CD4-positive, alpha-beta memory T cell (primary cell): Measurements from ENCODE around the gene FAM3C. TPM values are rescaled to one million over a fixed set of nuclear protein-coding genes. Genes with fewer than 3 reads are reported as not detected.
"Not testable (repeated sequence)": the region's sequence is repeated elsewhere in the genome, so short reads cannot be mapped to it uniquely, and the experiment has no call there.

Source experiments
- CTCF ChIA-PET: fragments of 350-600 bp; sonication (Branson Sonifier 250); formaldehyde crosslinking; loops from one replicate; lab custom pipeline; 2021; ENCODE audit warnings: inconsistent platforms; ENCODE audit not compliant: partially characterized antibody; lab: Charles Lee
- POLR2A ChIA-PET: fragments of 350-600 bp; sonication (Branson Sonifier 250); formaldehyde crosslinking; loops from one replicate; lab custom pipeline; 2021; ENCODE audit not compliant: partially characterized antibody; lab: Charles Lee
- DNase-seq, 5 donors: peaks; one replicate each; pipeline versions ENCODE4 v3.0.0 to v3.0.0-alpha.2; 2020 to 2022; ENCODE audit warnings: mixed read lengths in 1 of 5
- H3K27ac ChIP-seq: one replicate; pipeline ENCODE4 v1.7.0; 2013; ENCODE audit warnings: low read depth, low read length
- H3K27me3 ChIP-seq: 2 replicates; pipeline ENCODE4 v1.7.0; 2013; ENCODE audit warnings: mild to moderate bottlenecking, low read length, moderate library complexity; ENCODE audit not compliant: insufficient read depth
- H3K36me3 ChIP-seq: 2 replicates; pipeline ENCODE4 v1.7.0; 2013; ENCODE audit warnings: mild to moderate bottlenecking, low read length, moderate library complexity; ENCODE audit not compliant: insufficient read depth
- H3K4me1 ChIP-seq: 2 replicates; pipeline ENCODE4 v1.7.0; 2013; ENCODE audit warnings: mild to moderate bottlenecking, low read length, moderate library complexity; ENCODE audit not compliant: insufficient read depth
- H3K4me3 ChIP-seq, 2 donors: one replicate each; pipeline ENCODE4 v1.7.0; 2013; ENCODE audit warnings: low read length in 2 of 2, mild to moderate bottlenecking in 1 of 2
- H3K9me3 ChIP-seq, 2 donors: one replicate each; pipeline ENCODE4 v1.7.0; 2013; ENCODE audit warnings: low read length in 2 of 2, control low read depth in 1 of 2; ENCODE audit not compliant: control insufficient read depth in 1 of 2
- H3K27ac Mint-ChIP-seq, 7 donors: one replicate each; pipeline ENCODE4 v1.8.0; 2020 to 2021; ENCODE audit warnings: mixed read lengths in 7 of 7, mild to moderate bottlenecking in 6 of 7, inconsistent platforms in 3 of 7, moderate library complexity in 3 of 7
- H3K27me3 Mint-ChIP-seq, 2 donors: one replicate each; pipeline ENCODE4 v1.8.0; 2020 to 2021; ENCODE audit warnings: mixed read lengths in 2 of 2
- H3K36me3 Mint-ChIP-seq, 2 donors: one replicate each; pipeline ENCODE4 v1.8.0; 2020 to 2021; ENCODE audit warnings: mixed read lengths in 2 of 2, inconsistent platforms in 1 of 2, mild to moderate bottlenecking in 1 of 2
- H3K4me1 Mint-ChIP-seq, 4 donors: one replicate each; pipeline ENCODE4 v1.8.0; 2020 to 2021; ENCODE audit warnings: mixed read lengths in 4 of 4, mild to moderate bottlenecking in 1 of 4
- H3K4me3 Mint-ChIP-seq, 8 donors: one replicate each; pipeline ENCODE4 v1.8.0; 2020 to 2021; ENCODE audit warnings: mixed read lengths in 8 of 8, mild to moderate bottlenecking in 7 of 8, moderate library complexity in 6 of 8, inconsistent platforms in 3 of 8
- H3K9me3 Mint-ChIP-seq, 8 donors: one replicate each; pipeline ENCODE4 v1.8.0; 2020 to 2021; ENCODE audit warnings: mixed read lengths in 8 of 8, mild to moderate bottlenecking in 5 of 8, inconsistent platforms in 3 of 8, moderate library complexity in 1 of 8
- intact Hi-C: fragments of 100-400 bp; cut with micrococcal nuclease; formaldehyde crosslinking; loops from one replicate; pipeline ENCODE4 v1.15.1; 2023
- polyA plus RNA-seq, 2 donors: library from polyadenylated mRNA; unstranded; fragments of 300-500 nt; fragmentation: Illumina TruSeq; gene quantifications; one replicate each; pipeline ENCODE4 v1.2.3, GENCODE V29; 2021
- total RNA-seq, 2 experiments: library from RNA; stranded (reverse); gene quantifications; one replicate each; pipeline ENCODE4 v1.2.3, GENCODE V29; 2021

Gene FAM3C
- total RNA-seq (10 to 100 TPM; 19.9 to 20.9 TPM), polyA plus RNA-seq (10 to 100 TPM in 1 of 2 donors, 1 to 10 TPM in 1; 8.8 to 15.5 TPM)

DNA sequence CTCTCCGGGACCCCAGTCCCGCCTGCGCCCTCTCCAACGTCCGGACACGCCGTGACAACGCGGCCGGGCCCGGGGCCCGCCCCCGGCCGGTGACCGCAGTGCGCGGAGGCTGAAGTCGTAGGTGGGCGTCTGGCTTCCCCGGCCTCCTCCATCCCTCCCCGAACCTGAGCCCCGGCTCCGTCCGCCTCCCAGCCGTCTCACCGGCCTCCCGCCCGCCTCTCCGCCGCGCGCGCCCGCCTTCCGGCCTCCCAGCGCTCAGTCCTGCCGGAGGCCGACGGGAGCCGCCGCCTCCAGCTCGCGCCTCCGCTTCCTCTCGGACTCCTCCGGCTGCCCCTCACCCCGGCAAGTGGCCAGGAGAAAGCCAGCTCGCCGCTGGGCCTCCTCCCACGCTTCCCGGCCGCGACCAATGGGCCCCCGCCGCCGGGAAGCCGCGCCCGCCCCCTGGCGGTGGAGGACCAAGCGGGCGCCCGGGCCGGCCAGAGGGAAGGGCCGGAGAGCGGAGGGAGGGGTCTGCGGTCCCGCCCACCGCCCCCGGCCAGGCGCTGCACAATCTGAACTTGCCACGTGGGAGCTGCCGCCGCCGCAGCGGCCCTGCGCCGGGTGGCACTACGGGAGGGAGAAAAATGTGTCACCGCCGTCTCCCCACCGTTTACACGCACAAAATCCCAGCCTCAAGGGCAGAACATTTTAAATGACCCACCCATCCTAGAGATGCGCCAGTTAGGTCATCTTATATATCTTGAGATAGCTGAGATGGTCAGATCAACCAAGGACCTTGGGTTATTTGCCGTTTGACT lies at the start of gene FAM3C:
Gene FAM3C, minus strand, starts transcription at position 348 of the 797 bp plus-strand sequence. CDS start 13,339 bp downstream, outside the sequence.
- H3K27me3 Mint-ChIP-seq = no peaks in the 10 kb centered on the region
- H3K4me3 Mint-ChIP-seq = peak within 1 kb of the TSS; percentile 87 to 92 (median 88)
- H3K4me1 Mint-ChIP-seq = peaks cover 12 to 38% (median 20%) of the 10 kb centered on the region in 4 donors
- Histone ChIP-seq H3K36me3 (no peaks in the 10 kb centered on the region), H3K27me3 (no peaks in the 10 kb centered on the region), H3K4me1 (peaks cover 13% of the 10 kb centered on the region), H3K27ac (peak within 1 kb of the TSS; percentile 62), H3K9me3 (no peaks in the 10 kb centered on the region), H3K4me3 (peak within 1 kb of the TSS in 1 of 2 donors; percentile 60)
- DNase-seq = peak; percentile 69 to 83 (median 72)
- ChIA-PET CTCF (interaction anchor here (0.6 to 6.5 kb wide), 35 partner anchors 10 to 151 kb away, joined by 3 to 78 read pairs (median 5); no protein-coding TSS in a partner anchor), POLR2A (interaction anchor here (0.5 to 2.8 kb wide), 10 partner anchors 9 to 446 kb away, joined by 3 to 25 read pairs (median 3); partner anchors contain the start of gene ING3)
- peak within 1 kb of the TSS; percentile 61 to 90 (median 88) for H3K27ac Mint-ChIP-seq
- peaks cover 0 to 2% (median 0%) of the 10 kb centered on the region in 8 donors for H3K9me3 Mint-ChIP-seq
- H3K36me3 Mint-ChIP-seq = peaks cover 3 to 4% of the 10 kb centered on the region in 2 donors
- intact Hi-C loops = loop anchor here (1.0 to 10.0 kb wide), 3 partner anchors 29 to 411 kb away; partner anchors contain the start of gene CPED1

GRCh38 chr7:121442845-121443244 lies 46.7 kb upstream of the FAM3C start:
- no peaks in the 10 kb centered on the region for H3K27me3 Mint-ChIP-seq
- peak overlapping the region in 6 of 7 donors; percentile 45 to 89 (median 84) for H3K27ac Mint-ChIP-seq
- H3K4me1 Mint-ChIP-seq = peaks cover 24 to 45% (median 36%) of the 10 kb centered on the region in 4 donors
- POLR2A ChIA-PET = interaction anchor here (2.9 kb wide), 1 partner anchor 47 kb away, joined by 20 read pairs; the partner anchor contains the start of gene FAM3C
- peak; percentile 29 to 73 (median 59) for DNase-seq
- Histone ChIP-seq H3K36me3 (no peaks in the 10 kb centered on the region), H3K27me3 (no peaks in the 10 kb centered on the region), H3K27ac (peak overlapping the region; percentile 3), H3K4me1 (peaks cover 20% of the 10 kb centered on the region), H3K9me3 (no peaks in the 10 kb centered on the region), H3K4me3 (no peak overlapping the region)
- peaks cover 0 to 1% of the 10 kb centered on the region in 2 donors for H3K36me3 Mint-ChIP-seq
- peaks cover 0 to 13% (median 3%) of the 10 kb centered on the region in 8 donors for H3K9me3 Mint-ChIP-seq
- intact Hi-C loops = no loop called here
- CTCF ChIA-PET = no interaction called here
- peak overlapping the region in 3 of 8 donors; percentile 3 to 39 (median 7) for H3K4me3 Mint-ChIP-seq

- Mint-ChIP-seq H3K27ac (peak overlapping the region; percentile 8 to 96 (median 89)), H3K36me3 (peaks cover 0 to 1% of the 10 kb centered on the region in 2 donors), H3K4me1 (peaks cover 25 to 50% (median 40%) of the 10 kb centered on the region in 4 donors), H3K27me3 (no peaks in the 10 kb centered on the region), H3K9me3 (peaks cover 0 to 13% (median 3%) of the 10 kb centered on the region in 8 donors), H3K4me3 (peak overlapping the region; percentile 18 to 84 (median 58))
- ChIA-PET POLR2A (interaction anchor here (2.9 kb wide), 1 partner anchor 45 kb away, joined by 20 read pairs; the partner anchor contains the start of gene FAM3C), CTCF (interaction anchor here (1.1 to 1.7 kb wide), 4 partner anchors 45 to 74 kb away, joined by 3 to 10 read pairs (median 6); partner anchors contain the start of gene FAM3C)
- peak overlapping the region; percentile 31 for H3K27ac ChIP-seq
- no peak overlapping the region for H3K4me3 ChIP-seq
- no peaks in the 10 kb centered on the region for H3K9me3 ChIP-seq
- H3K27me3 ChIP-seq = no peaks in the 10 kb centered on the region
- no peaks in the 10 kb centered on the region for H3K36me3 ChIP-seq
- peaks cover 29% of the 10 kb centered on the region for H3K4me1 ChIP-seq
- DNase-seq = peak in 2 of 5 donors; percentile 4 to 13
- intact Hi-C loops = no loop called here
Measured at GRCh38 chr7:121440857-121441503, 44.9 kb upstream of the FAM3C start.

GRCh38 chr7:121438043-121438955 lies 42.2 kb upstream of the FAM3C start:
- H3K27me3 ChIP-seq, H3K9me3 ChIP-seq, H3K36me3 Mint-ChIP-seq, H3K36me3 ChIP-seq, H3K27me3 Mint-ChIP-seq: not testable (repeated sequence)
- peak overlapping the region; percentile 30 for H3K27ac ChIP-seq
- POLR2A ChIA-PET = interaction anchor here (1.0 to 1.9 kb wide), 9 partner anchors 9 to 488 kb away, joined by 3 to 25 read pairs (median 4); partner anchors contain the start of genes FAM3C and ING3
- peaks cover 0 to 13% (median 3%) of the 10 kb centered on the region in 8 donors for H3K9me3 Mint-ChIP-seq
- intact Hi-C loops = loop anchor here (1.0 to 2.0 kb wide), 5 partner anchors 42 to 488 kb away; partner anchors contain the start of genes FAM3C and ING3
- peak overlapping the region in 1 of 2 donors; percentile 38 for H3K4me3 ChIP-seq
- peak overlapping the region; percentile 69 to 88 (median 78) for H3K4me3 Mint-ChIP-seq
- CTCF ChIA-PET = interaction anchor here (0.8 to 4.5 kb wide), 15 partner anchors 42 to 110 kb away, joined by 3 to 55 read pairs (median 4); partner anchors contain the start of gene FAM3C
- peak overlapping the region; percentile 73 to 95 (median 93) for H3K27ac Mint-ChIP-seq
- peaks cover 25 to 50% (median 41%) of the 10 kb centered on the region in 4 donors for H3K4me1 Mint-ChIP-seq
- peaks cover 29% of the 10 kb centered on the region for H3K4me1 ChIP-seq
- DNase-seq = peak; percentile 80 to 84 (median 83)

DNA sequence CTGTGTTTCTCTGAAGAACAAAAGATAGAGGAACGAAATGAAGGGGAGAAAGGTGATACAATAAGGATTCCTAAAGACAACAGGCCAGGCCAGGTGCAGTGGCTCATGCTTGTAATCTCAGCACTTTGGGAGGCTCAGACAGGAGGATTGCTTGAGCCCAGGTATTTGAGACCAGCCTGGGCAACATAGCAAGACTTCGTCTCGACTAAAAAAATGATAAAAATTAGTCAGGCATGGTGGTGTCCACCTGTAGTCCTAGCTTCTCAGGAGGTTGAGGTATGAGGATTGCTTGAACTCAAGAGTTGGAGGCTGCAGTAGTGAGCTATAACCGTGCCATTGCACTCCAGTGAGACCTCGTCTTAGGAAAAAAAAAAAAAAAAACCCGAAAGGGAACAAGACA lies 41.4 kb upstream of the FAM3C start:
- intact Hi-C loops = no loop called here
- Mint-ChIP-seq H3K4me1 (peaks cover 20 to 45% (median 36%) of the 10 kb centered on the region in 4 donors), H3K4me3 (peak overlapping the region in 2 of 8 donors; percentile 78 to 88), H3K9me3 (peaks cover 0 to 13% (median 3%) of the 10 kb centered on the region in 8 donors), H3K27me3 (no peaks in the 10 kb centered on the region), H3K27ac (peak overlapping the region in 3 of 7 donors; percentile 38 to 95 (median 73)), H3K36me3 (peaks cover 0 to 1% of the 10 kb centered on the region in 2 donors)
- no peaks in the 10 kb centered on the region for H3K36me3 ChIP-seq
- H3K27ac ChIP-seq = peak overlapping the region; percentile 30
- H3K4me1 ChIP-seq = peaks cover 29% of the 10 kb centered on the region
- CTCF ChIA-PET = interaction anchor here (1.0 to 4.5 kb wide), 11 partner anchors 41 to 111 kb away, joined by 3 to 55 read pairs (median 4); partner anchors contain the start of gene FAM3C
- POLR2A ChIA-PET = interaction anchor here (1.0 to 1.9 kb wide), 5 partner anchors 9 to 487 kb away, joined by 3 to 25 read pairs (median 3); partner anchors contain the start of genes FAM3C and ING3
- H3K4me3 ChIP-seq = no peak overlapping the region
- no peaks in the 10 kb centered on the region for H3K9me3 ChIP-seq
- no peaks in the 10 kb centered on the region for H3K27me3 ChIP-seq
- no peak for DNase-seq
